Muscle layer of colon (tissue), 2 donors: ENCODE measurements around the gene UNCX.
"Not testable (repeated sequence)": the region's sequence is repeated elsewhere in the genome, so short reads cannot be mapped to it uniquely, and the experiment has no call there.

Source experiments
- H3K27ac ChIP-seq: one replicate; pipeline ENCODE4 v1.7.0; 2013; ENCODE audit warnings: low read depth, mild to moderate bottlenecking, low read length, moderate library complexity
- H3K27me3 ChIP-seq, 2 donors: one replicate each; pipeline ENCODE4 v1.7.0; 2013; ENCODE audit warnings: low read length in 2 of 2, mild to moderate bottlenecking in 2 of 2; ENCODE audit not compliant: insufficient read depth in 2 of 2, control insufficient read depth in 1 of 2
- H3K36me3 ChIP-seq: one replicate; pipeline ENCODE4 v1.7.0; 2013; ENCODE audit warnings: mild to moderate bottlenecking, low read length; ENCODE audit not compliant: insufficient read depth
- H3K4me1 ChIP-seq: one replicate; pipeline ENCODE4 v1.7.0; 2013; ENCODE audit warnings: mild to moderate bottlenecking, low read length; ENCODE audit not compliant: insufficient read depth
- H3K4me3 ChIP-seq, 2 donors: one replicate each; pipeline ENCODE4 v1.7.0; 2013; ENCODE audit warnings: low read length in 2 of 2, low read depth in 1 of 2, mild to moderate bottlenecking in 1 of 2, moderate library complexity in 1 of 2
- H3K9ac ChIP-seq: one replicate; pipeline ENCODE4 v1.7.0; 2013; ENCODE audit warnings: low read length
- H3K9me3 ChIP-seq: one replicate; pipeline ENCODE4 v1.7.0; 2013; ENCODE audit warnings: mild to moderate bottlenecking, low read length
- donor health status: abdominal sarcoma.
- donor health status: Adenocarcinoma of cecum.

The UNCX gene

GRCh38 chr7:1256621-1257020, 23.9 kb downstream of the UNCX start:
- Histone ChIP-seq H3K9me3 (no peaks in the 10 kb centered on the region), H3K4me3 (no peak overlapping the region), H3K36me3 (no peaks in the 10 kb centered on the region), H3K27ac (no peak overlapping the region), H3K27me3 (peaks cover 0 to 66% of the 10 kb centered on the region in 2 donors), H3K4me1 (no peaks in the 10 kb centered on the region), H3K9ac (no peak overlapping the region)

- no peak overlapping the region for H3K9ac ChIP-seq
- H3K27ac ChIP-seq: no peak overlapping the region
- peaks cover 0 to 60% of the 10 kb centered on the region in 2 donors for H3K27me3 ChIP-seq
- no peaks in the 10 kb centered on the region for H3K36me3 ChIP-seq
- no peaks in the 10 kb centered on the region for H3K4me1 ChIP-seq
- H3K9me3 ChIP-seq: no peaks in the 10 kb centered on the region
- H3K4me3 ChIP-seq: no peak overlapping the region
Observed at GRCh38 chr7:1257221-1257620, 24.5 kb downstream of the UNCX start.

DNA sequence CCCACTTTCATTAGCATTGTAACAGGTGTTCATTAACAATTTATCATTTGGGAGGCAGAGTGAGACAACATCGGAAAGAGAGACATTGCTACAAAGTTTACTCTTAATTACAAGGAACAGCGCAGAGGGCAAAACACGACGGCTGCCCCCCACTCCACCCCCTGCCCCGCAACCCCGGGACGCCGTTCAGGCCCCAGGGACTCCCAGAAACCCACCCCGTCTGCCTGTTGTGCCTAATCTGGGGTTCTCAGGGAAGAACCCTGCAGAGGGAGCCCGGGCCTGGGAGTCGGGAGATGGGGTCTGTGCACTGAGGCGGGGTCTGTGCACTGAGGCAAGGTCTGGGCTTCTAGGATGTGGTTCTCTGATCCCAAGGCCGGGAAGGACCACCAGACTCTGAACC, 25.2 kb downstream of the UNCX start:
- Histone ChIP-seq H3K36me3 (no peaks in the 10 kb centered on the region), H3K9ac (no peak overlapping the region), H3K9me3 (no peaks in the 10 kb centered on the region), H3K4me1 (no peaks in the 10 kb centered on the region), H3K27ac (no peak overlapping the region), H3K27me3 (peaks cover 0 to 54% of the 10 kb centered on the region in 2 donors), H3K4me3 (no peak overlapping the region)

GRCh38 chr7:1259621-1260243, 27.1 kb downstream of the UNCX start:
- no peaks in the 10 kb centered on the region for H3K36me3 ChIP-seq
- H3K4me3 ChIP-seq: no peak overlapping the region
- peaks cover 0 to 51% of the 10 kb centered on the region in 2 donors for H3K27me3 ChIP-seq
- H3K27ac ChIP-seq: no peak overlapping the region
- no peak overlapping the region for H3K9ac ChIP-seq
- no peaks in the 10 kb centered on the region for H3K9me3 ChIP-seq
- no peaks in the 10 kb centered on the region for H3K4me1 ChIP-seq

DNA sequence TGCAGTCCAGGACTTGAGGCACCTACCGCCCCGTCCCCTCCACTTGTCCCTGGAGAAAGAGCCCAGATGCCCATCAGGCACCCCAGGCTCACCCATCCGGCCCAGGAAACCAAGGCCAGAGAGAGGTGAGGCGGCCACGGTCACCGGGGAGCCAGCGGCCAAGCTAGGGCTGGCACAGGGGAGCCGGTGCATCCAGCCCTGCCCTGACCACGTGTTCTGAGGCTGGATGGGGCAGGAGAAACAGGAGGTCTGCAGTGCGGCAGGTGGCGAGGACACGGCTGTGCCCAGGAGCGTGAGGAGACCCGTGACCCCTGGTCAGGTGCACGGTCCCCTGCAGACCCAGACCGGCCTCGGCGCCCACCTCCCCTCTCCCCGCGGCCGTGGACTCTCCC, 27.6 kb downstream of the UNCX start:
- peaks cover 0 to 52% of the 10 kb centered on the region in 2 donors for H3K27me3 ChIP-seq
- no peaks in the 10 kb centered on the region for H3K9me3 ChIP-seq
- H3K36me3 ChIP-seq: no peaks in the 10 kb centered on the region
- no peaks in the 10 kb centered on the region for H3K4me1 ChIP-seq
- no peak overlapping the region for H3K4me3 ChIP-seq
- H3K9ac ChIP-seq: no peak overlapping the region
- no peak overlapping the region for H3K27ac ChIP-seq

GRCh38 chr7:1261036-1261435, 28.4 kb downstream of the UNCX start:
- H3K27ac ChIP-seq, H3K9me3 ChIP-seq, H3K9ac ChIP-seq, H3K4me1 ChIP-seq, H3K4me3 ChIP-seq, H3K36me3 ChIP-seq: not testable (repeated sequence)
- H3K27me3 ChIP-seq: peaks cover 4 to 45% of the 10 kb centered on the region in 2 donors

GRCh38 chr7:1262441-1262840, 29.8 kb downstream of the UNCX start:
- H3K9me3 ChIP-seq: no peaks in the 10 kb centered on the region
- H3K4me1 ChIP-seq: no peaks in the 10 kb centered on the region
- no peak overlapping the region for H3K27ac ChIP-seq
- H3K4me3 ChIP-seq: no peak overlapping the region
- H3K36me3 ChIP-seq: no peaks in the 10 kb centered on the region
- no peak overlapping the region for H3K9ac ChIP-seq
- peaks cover 4 to 44% of the 10 kb centered on the region in 2 donors for H3K27me3 ChIP-seq

GRCh38 chr7:1263391-1263951, 30.8 kb downstream of the UNCX start:
- Histone ChIP-seq H3K27me3 (peaks cover 4 to 51% of the 10 kb centered on the region in 2 donors), H3K36me3 (no peaks in the 10 kb centered on the region), H3K9me3 (no peaks in the 10 kb centered on the region), H3K27ac (no peak overlapping the region), H3K4me3 (no peak overlapping the region), H3K9ac (no peak overlapping the region), H3K4me1 (no peaks in the 10 kb centered on the region)

DNA sequence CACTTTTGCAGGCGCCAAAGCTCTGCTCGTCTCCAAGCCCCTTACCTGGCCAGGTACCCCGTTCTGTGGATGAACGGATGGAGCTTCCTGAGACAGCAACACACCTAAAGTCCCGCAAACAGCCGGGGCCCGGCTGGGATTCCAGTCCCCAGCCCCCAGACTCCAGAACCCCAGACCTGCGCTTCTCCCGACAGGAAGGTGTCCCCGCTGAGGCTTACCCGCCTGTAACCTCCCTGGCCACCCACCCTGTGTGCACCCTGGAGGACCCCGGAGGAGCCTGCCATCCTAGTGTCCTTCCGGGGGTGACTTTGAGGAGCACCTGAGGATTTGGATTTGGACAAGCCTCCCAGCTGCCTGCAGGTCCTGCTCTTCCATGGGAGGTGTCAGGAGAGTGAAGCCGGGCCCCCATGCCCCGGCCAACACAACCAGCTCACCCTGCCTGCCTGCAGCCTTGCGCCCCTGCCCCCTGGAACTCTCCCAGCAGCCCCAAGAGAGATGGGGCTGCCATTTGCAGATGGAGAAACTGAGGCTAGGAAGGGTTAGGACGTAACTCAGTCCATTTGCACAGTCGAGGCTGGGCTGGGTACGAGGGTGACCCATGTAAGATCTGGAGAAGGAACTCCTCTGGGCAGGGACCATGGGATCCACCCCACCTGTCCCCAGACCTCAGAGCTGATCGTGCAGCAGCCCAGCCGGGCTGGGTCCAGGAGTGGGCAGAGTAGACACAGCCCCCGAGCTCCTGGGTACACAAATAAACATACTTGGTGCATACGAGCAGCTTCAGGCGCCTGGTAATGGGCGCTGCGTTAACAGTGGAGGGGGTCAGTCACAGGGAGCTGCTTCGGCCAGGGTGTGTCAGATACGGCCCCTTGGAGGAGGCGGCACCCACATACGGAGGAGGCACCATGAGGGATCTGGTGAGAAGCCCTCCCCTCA, 31.9 kb downstream of the UNCX start:
- H3K4me3 ChIP-seq: no peak overlapping the region
- H3K9ac ChIP-seq: no peak overlapping the region
- no peaks in the 10 kb centered on the region for H3K36me3 ChIP-seq
- H3K27ac ChIP-seq: no peak overlapping the region
- H3K4me1 ChIP-seq: no peaks in the 10 kb centered on the region
- H3K27me3 ChIP-seq: peaks cover 4 to 54% of the 10 kb centered on the region in 2 donors
- H3K9me3 ChIP-seq: no peaks in the 10 kb centered on the region

GRCh38 chr7:1267016-1267900, 34.6 kb downstream of the UNCX start:
- Histone ChIP-seq H3K36me3 (no peaks in the 10 kb centered on the region), H3K27ac (no peak overlapping the region), H3K4me1 (no peaks in the 10 kb centered on the region), H3K9me3 (no peaks in the 10 kb centered on the region), H3K27me3 (peaks cover 4 to 54% of the 10 kb centered on the region in 2 donors), H3K9ac (no peak overlapping the region), H3K4me3 (no peak overlapping the region)
